H1 (cell line): ENCODE results near the gene RMRP. TPM values are rescaled to one million over a fixed set of nuclear protein-coding genes. Genes with fewer than 3 reads are reported as not detected.

Experiments used
- CTCF ChIA-PET: fragments of 300-600 bp; sonication (Branson Sonifier 250); formaldehyde crosslinking; loops from one replicate; lab custom pipeline; 2021; ENCODE audit not compliant: partially characterized antibody; lab: Charles Lee
- POLR2A ChIA-PET: fragments of 300-600 bp; sonication (Branson Sonifier 250); formaldehyde crosslinking; loops from one replicate; lab custom pipeline; 2021; ENCODE audit warnings: inconsistent platforms; ENCODE audit not compliant: partially characterized antibody; lab: Charles Lee
- DNase-seq, 2 experiments: peaks; one replicate each; pipeline versions ENCODE4 v3.0.0 to v3.0.0-alpha.2; 2010 to 2022; ENCODE audit warnings: low spot score in 2 of 2, low read depth in 1 of 2, mixed read lengths in 1 of 2
- FAIRE-seq: peaks from 2 replicates; lab custom pipeline; 2011; peaks lifted over from hg19 to GRCh38; lab: Jason Lieb, UNC
- H2AFZ ChIP-seq: 2 replicates; pipeline ENCODE4 v1.8.1; 2012; ENCODE audit warnings: low read length, inconsistent platforms
- H2AK5ac ChIP-seq: 2 replicates; pipeline ENCODE4 v1.6.1; 2013; ENCODE audit warnings: low read depth, low read length
- H2BK120ac ChIP-seq: replicated peaks from 2 replicates; pipeline ENCODE3; 2013; ENCODE audit warnings: low read depth, low read length, inconsistent platforms
- H2BK12ac ChIP-seq: 2 replicates; pipeline ENCODE4 v1.6.1; 2013; ENCODE audit warnings: low read depth, low read length
- H2BK15ac ChIP-seq: 2 replicates; pipeline ENCODE4 v1.6.1; 2013; ENCODE audit warnings: low read length
- H2BK20ac ChIP-seq: 2 replicates; pipeline ENCODE4 v1.6.1; 2013; ENCODE audit warnings: low read length
- H2BK5ac ChIP-seq: 2 replicates; pipeline ENCODE4 v1.6.1; 2013; ENCODE audit warnings: low read depth, low read length
- H3K14ac ChIP-seq: 2 replicates; pipeline ENCODE4 v1.6.1; 2013; ENCODE audit warnings: inconsistent platforms; ENCODE audit not compliant: insufficient read length
- H3K18ac ChIP-seq: 2 replicates; pipeline ENCODE4 v1.6.1; 2013; ENCODE audit warnings: low read length; ENCODE audit errors: extremely low read depth
- H3K23ac ChIP-seq: 2 replicates; pipeline ENCODE4 v1.6.1; 2013; ENCODE audit warnings: inconsistent platforms; ENCODE audit not compliant: insufficient read length
- H3K23me2 ChIP-seq: 2 replicates; pipeline ENCODE4 v1.6.1; 2013; ENCODE audit warnings: low read depth, low read length
- H3K27ac ChIP-seq: 2 replicates; pipeline ENCODE4 v1.6.1; 2011; ENCODE audit warnings: low read depth, low read length, inconsistent platforms
- H3K27me3 ChIP-seq, 4 experiments: replicated peaks in 1 of 4; 1 replicate in 1 of 4; 2 replicates in 3 of 4; pipeline versions ENCODE4 v1.6.1 to v1.8.1; 2011 to 2013; ENCODE audit warnings: low read length in 3 of 4, mild to moderate bottlenecking in 3 of 4, inconsistent platforms in 2 of 4, mixed read lengths in 2 of 4, moderate library complexity in 1 of 4; ENCODE audit not compliant: control insufficient read depth in 3 of 4, insufficient read depth in 3 of 4; ENCODE audit errors: extremely low read depth in 1 of 4
- H3K36me3 ChIP-seq, 4 experiments: 2 replicates each; pipeline versions ENCODE4 v1.6.1 to v1.8.1; 2011 to 2013; ENCODE audit warnings: mild to moderate bottlenecking in 4 of 4, low read length in 3 of 4, moderate library complexity in 2 of 4, control low read depth in 1 of 4, inconsistent platforms in 1 of 4; ENCODE audit not compliant: insufficient read depth in 4 of 4, control insufficient read depth in 2 of 4
- H3K4ac ChIP-seq: replicated peaks from 2 replicates; pipeline ENCODE3; 2013; ENCODE audit warnings: low read length, low read depth, mixed read lengths, inconsistent platforms; ENCODE audit not compliant: insufficient read length
- H3K4me1 ChIP-seq, 4 experiments: replicated peaks in 1 of 4; 1 replicate in 1 of 4; 2 replicates in 3 of 4; pipeline versions ENCODE4 v1.6.1 to v1.8.1; 2011 to 2013; ENCODE audit warnings: low read length in 3 of 4, inconsistent platforms in 2 of 4, mixed read lengths in 1 of 4; ENCODE audit not compliant: insufficient read depth in 4 of 4, control insufficient read depth in 3 of 4
- H3K4me2 ChIP-seq, 2 experiments: 2 replicates each; pipeline versions ENCODE4 v1.6.1 to v1.8.1; 2011 to 2013; ENCODE audit warnings: low read depth in 2 of 2, low read length in 2 of 2, control low read depth in 1 of 2, inconsistent platforms in 1 of 2, mild to moderate bottlenecking in 1 of 2; ENCODE audit not compliant: insufficient read depth in 1 of 2
- H3K4me3 ChIP-seq, 4 experiments: fragments of 200-600, 300-600 bp in 1 of 4; sonication (generic), shearing (Covaris generic), sonication (Bioruptor Twin) in 1 of 4; 2 replicates each; pipeline versions ENCODE4 v1.5.1 to v1.8.1; 2011 to 2016; ENCODE audit warnings: low read length in 4 of 4, low read depth in 3 of 4, control low read depth in 2 of 4, inconsistent platforms in 2 of 4, mild to moderate bottlenecking in 2 of 4, mixed read lengths in 1 of 4, moderate library complexity in 1 of 4; ENCODE audit not compliant: insufficient read depth in 2 of 4; ENCODE audit errors: extremely low read depth in 1 of 4
- H3K56ac ChIP-seq: replicated peaks from 2 replicates; pipeline ENCODE3; 2013; ENCODE audit warnings: low read depth, mild to moderate bottlenecking, mixed read lengths, low read length, inconsistent platforms; ENCODE audit not compliant: insufficient read length
- H3K79me1 ChIP-seq: 2 replicates; pipeline ENCODE4 v1.6.1; 2013; ENCODE audit warnings: low read depth, low read length, control low read depth
- H3K79me2 ChIP-seq, 2 experiments: 2 replicates each; pipeline versions ENCODE4 v1.6.1 to v1.8.1; 2012 to 2013; ENCODE audit warnings: low read length in 2 of 2, mild to moderate bottlenecking in 2 of 2, inconsistent platforms in 1 of 2; ENCODE audit not compliant: insufficient read depth in 2 of 2, control insufficient read depth in 1 of 2
- H3K9ac ChIP-seq, 4 experiments: replicated peaks in 1 of 4; 1 replicate in 1 of 4; 2 replicates in 3 of 4; pipeline versions ENCODE4 v1.6.1 to v1.8.1; 2011 to 2013; ENCODE audit warnings: low read depth in 3 of 4, low read length in 3 of 4, control low read depth in 2 of 4, mild to moderate bottlenecking in 2 of 4, moderate library complexity in 2 of 4, inconsistent platforms in 1 of 4; ENCODE audit errors: extremely low read depth in 1 of 4
- H3K9me3 ChIP-seq, 2 experiments: 2 replicates each; pipeline versions ENCODE4 v1.6.1 to v1.8.1; 2012 to 2013; ENCODE audit warnings: mild to moderate bottlenecking in 2 of 2, moderate library complexity in 2 of 2, control low read depth in 1 of 2, inconsistent platforms in 1 of 2, low read depth in 1 of 2, low read length in 1 of 2, mixed read lengths in 1 of 2; ENCODE audit not compliant: insufficient read depth in 2 of 2
- H4K20me1 ChIP-seq, 2 experiments: replicated peaks in 1 of 2; 2 replicates each; pipeline versions ENCODE3 to v1.8.1; 2011 to 2013; ENCODE audit warnings: inconsistent platforms in 2 of 2, low read length in 2 of 2, mild to moderate bottlenecking in 1 of 2; ENCODE audit not compliant: insufficient read depth in 2 of 2, control insufficient read depth in 1 of 2
- H4K5ac ChIP-seq: 2 replicates; pipeline ENCODE4 v1.6.1; 2013; ENCODE audit warnings: low read length, low read depth, mixed read lengths, inconsistent platforms; ENCODE audit not compliant: insufficient read length
- H4K8ac ChIP-seq: 2 replicates; pipeline ENCODE4 v1.8.0; 2013; ENCODE audit warnings: mild to moderate bottlenecking, moderate library complexity, low read length, inconsistent platforms; ENCODE audit not compliant: insufficient read depth; ENCODE audit errors: extremely low read depth
- H4K91ac ChIP-seq: replicated peaks from 2 replicates; pipeline ENCODE3; 2013; ENCODE audit warnings: low read length, mixed read lengths, inconsistent platforms; ENCODE audit not compliant: insufficient read length
- EP300 ChIP-seq, 2 experiments: IDR thresholded peaks; 1 replicate in 1 of 2; 2 replicates in 1 of 2; pipeline ENCODE4 v1.6.1; 2011 to 2012; ENCODE audit warnings: low read depth in 2 of 2, low read length in 2 of 2, mild to moderate bottlenecking in 2 of 2, borderline replicate concordance in 1 of 2, inconsistent platforms in 1 of 2, moderate library complexity in 1 of 2
- SIN3A ChIP-seq, 2 experiments: IDR thresholded peaks in 1 of 2; conservative IDR thresholded peaks in 1 of 2; 2 replicates each; pipeline ENCODE4 v1.6.1; 2011 to 2012; ENCODE audit warnings: low read length in 2 of 2, improper control_type of control experiment in 1 of 2, low read depth in 1 of 2, mild to moderate bottlenecking in 1 of 2
- WGBS, 2 experiments: shearing (Covaris generic) in 1 of 2; methylation state at CpG; one replicate each; pipeline versions ENCODE4 v1.1.6 to v1.1.7; 2013 to 2015; ENCODE audit warnings: low lambda C conversion rate in 2 of 2, mixed read lengths in 2 of 2, inconsistent platforms in 1 of 2, low coverage in 1 of 2, missing lambda C conversion rate in 1 of 2; ENCODE audit not compliant: insufficient replicate concordance in 2 of 2, insufficient coverage in 1 of 2, insufficient read length in 1 of 2; ENCODE audit errors: extremely low coverage in 1 of 2, missing lambda C conversion rate in 1 of 2; 5-methylcytosine and 5-hydroxymethylcytosine counted together
- polyA plus RNA-seq, 7 experiments: library from polyadenylated mRNA; depleted of rRNA in 3 of 7; stranded (reverse) in 5 of 7; unstranded in 2 of 7; fragments of >200 nt in 5 of 7; fragments of 200-250 nt in 2 of 7; gene quantifications; 1 replicate in 5 of 7; 2 replicates in 1 of 7; 4 replicates in 1 of 7; pipeline versions ENCODE4 v1.2.1 to v1.2.3, GENCODE V29; 2011 to 2013; ENCODE audit warnings: missing spikeins in 2 of 7, mixed read lengths in 2 of 7
- total RNA-seq: library from RNA; stranded (reverse); fragmentation: NEBNext Ultra II Directional; extraction: Animal tissue kit (Norgen Biotek cat#: 25700); gene quantifications from 2 replicates; pipeline ENCODE4 v1.2.1, GENCODE V29; 2021

The RMRP gene
- total and polyA plus RNA-seq, 2 of the 8 experiments (the other 6 are each of a cell fraction or from before 2014, with no cell fraction given) = 169 to 14,987 TPM

DNA sequence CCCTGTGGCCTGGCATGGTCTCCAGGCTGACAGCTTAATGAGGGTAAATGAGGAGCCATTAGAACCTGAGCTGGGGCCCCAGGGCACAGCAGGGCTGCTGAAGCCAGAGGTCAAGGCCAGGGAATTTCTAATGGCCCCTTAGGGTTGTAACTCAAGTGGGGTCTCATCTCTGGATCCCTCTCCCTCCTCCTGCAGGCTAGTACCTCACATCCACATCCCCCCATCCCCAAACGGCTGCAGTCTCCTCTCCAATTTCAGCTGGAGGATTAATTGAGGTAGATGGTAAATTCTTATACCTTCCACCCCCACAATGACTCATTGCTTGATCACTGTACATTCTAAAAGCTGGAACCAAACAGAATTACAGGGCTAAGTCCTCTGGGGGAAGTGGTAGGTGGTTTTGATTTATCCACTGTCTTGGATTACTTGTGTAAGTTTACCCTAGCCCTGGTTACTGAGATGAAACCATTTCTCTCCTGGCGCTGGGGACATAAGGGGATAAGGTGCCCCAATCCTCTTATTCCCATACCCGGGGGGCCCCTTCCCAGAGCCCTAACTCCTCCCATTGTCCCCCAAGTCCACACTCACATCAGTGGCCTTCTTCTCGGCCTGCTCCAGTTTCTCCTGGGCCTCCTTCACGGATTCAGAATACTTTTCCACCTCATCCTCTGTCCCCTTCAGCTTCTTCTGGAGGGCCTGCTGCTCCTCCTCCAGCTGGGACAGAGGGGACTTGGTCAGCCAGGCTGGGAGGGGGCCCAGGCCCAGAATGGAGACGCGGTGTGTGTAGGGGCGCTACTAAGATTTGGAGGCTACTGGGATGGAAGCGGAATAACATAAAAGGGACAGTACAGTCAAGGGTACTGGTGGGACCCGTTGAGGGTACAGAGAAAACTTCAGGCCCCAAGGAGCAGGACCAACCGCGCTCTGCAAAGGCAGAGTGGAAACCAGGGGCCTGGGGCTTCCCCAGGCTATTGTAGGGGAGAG, 31.0 kb upstream of the RMRP start:
- H3K9me3 ChIP-seq = no peaks in the 10 kb centered on the region
- peak overlapping the region; percentile 54; the same call in 1 of the 2 replicates for H3K27ac ChIP-seq
- FAIRE-seq (no peak), DNase-seq (no peak)
- peaks cover 12% of the 10 kb centered on the region for H3K23me2 ChIP-seq
- no peak overlapping the region for H3K4ac ChIP-seq
- no peak overlapping the region for H2BK20ac ChIP-seq
- H3K79me2 ChIP-seq = peaks cover 0 to 21% of the 10 kb centered on the region in 2 experiments; a peak in 2 of 4 replicates
- no peak overlapping the region for H2AFZ ChIP-seq
- H3K4me1 ChIP-seq = peaks cover 6 to 15% (median 8%) of the 10 kb centered on the region in 4 experiments; a peak in 6 of 7 replicates
- no peak overlapping the region for H2BK12ac ChIP-seq
- ChIA-PET POLR2A (interaction anchor here (0.5 to 14.9 kb wide), 21 partner anchors 8 to 135 kb away, joined by 3 to 158 read pairs (median 5); partner anchors contain the start of genes ARHGEF39, CA9, CCDC107 and CREB3), CTCF (interaction anchor here (0.7 to 14.1 kb wide), 9 partner anchors 8 to 64 kb away, joined by 3 to 347 read pairs (median 4); partner anchors contain the start of genes ARHGEF39, CCDC107 and RMRP)
- H4K8ac ChIP-seq = peak overlapping the region; percentile 97
- H3K18ac ChIP-seq = peak overlapping the region; percentile 32
- peak overlapping the region; percentile 54 for H4K5ac ChIP-seq
- no peak overlapping the region for H2BK120ac ChIP-seq
- no peak overlapping the region for H3K14ac ChIP-seq
- WGBS, 2 experiments = 24% methylated on average over 12 of the region's 12 CpGs; no CpG with 5 or more reads in 1 of the 2 experiments
- peak overlapping the region; percentile 86; the same call in 1 of the 2 replicates for H2BK5ac ChIP-seq
- H2AK5ac ChIP-seq = no peak overlapping the region; the same call in 1 of the 2 replicates
- H3K4me3 ChIP-seq = peak overlapping the region; percentile 72 to 99 (median 82)
- peaks cover 8 to 9% of the 10 kb centered on the region in 2 experiments for H4K20me1 ChIP-seq
- H3K23ac ChIP-seq = no peak overlapping the region
- H4K91ac ChIP-seq = peak overlapping the region; percentile 17
- peak overlapping the region; percentile 64 for H3K56ac ChIP-seq
- no peaks in the 10 kb centered on the region for H3K27me3 ChIP-seq
- peak overlapping the region; percentile 84 to 90 for H3K4me2 ChIP-seq
- peak overlapping the region in 3 of 4 experiments; percentile 25 to 76 (median 73); a peak in 6 of 7 replicates for H3K9ac ChIP-seq
- no peak overlapping the region for H2BK15ac ChIP-seq
- H3K79me1 ChIP-seq = peaks cover 2% of the 10 kb centered on the region; the same call in 1 of the 2 replicates
- peaks cover 12 to 26% (median 22%) of the 10 kb centered on the region in 4 experiments for H3K36me3 ChIP-seq
- TF ChIP-seq EP300 (IDR thresholded peaks at IDR 0.05; ENCODE audit: borderline replicate concordance in 1 of 2, low read depth in 2 of 2, low read length in 2 of 2) (no peak), SIN3A (conservative IDR thresholded peaks at IDR 0.05 in 1 of 2, IDR thresholded peaks at IDR 0.05 in 1 of 2; ENCODE audit: low read depth in 1 of 2, low read length in 2 of 2) (0 out of 4 replicates have a peak, but pooled peaks of 1 of the 2 experiments have one; percentile 35)
